ENCODE measurements around the gene FOXO4. TPM values are rescaled to one million over a fixed set of nuclear protein-coding genes. Genes with fewer than 3 reads are reported as not detected.

The FOXO4 gene
- total RNA-seq, 4 donors from 2014 or later = 14.0 to 39.8 (median 28.4) TPM

DNA sequence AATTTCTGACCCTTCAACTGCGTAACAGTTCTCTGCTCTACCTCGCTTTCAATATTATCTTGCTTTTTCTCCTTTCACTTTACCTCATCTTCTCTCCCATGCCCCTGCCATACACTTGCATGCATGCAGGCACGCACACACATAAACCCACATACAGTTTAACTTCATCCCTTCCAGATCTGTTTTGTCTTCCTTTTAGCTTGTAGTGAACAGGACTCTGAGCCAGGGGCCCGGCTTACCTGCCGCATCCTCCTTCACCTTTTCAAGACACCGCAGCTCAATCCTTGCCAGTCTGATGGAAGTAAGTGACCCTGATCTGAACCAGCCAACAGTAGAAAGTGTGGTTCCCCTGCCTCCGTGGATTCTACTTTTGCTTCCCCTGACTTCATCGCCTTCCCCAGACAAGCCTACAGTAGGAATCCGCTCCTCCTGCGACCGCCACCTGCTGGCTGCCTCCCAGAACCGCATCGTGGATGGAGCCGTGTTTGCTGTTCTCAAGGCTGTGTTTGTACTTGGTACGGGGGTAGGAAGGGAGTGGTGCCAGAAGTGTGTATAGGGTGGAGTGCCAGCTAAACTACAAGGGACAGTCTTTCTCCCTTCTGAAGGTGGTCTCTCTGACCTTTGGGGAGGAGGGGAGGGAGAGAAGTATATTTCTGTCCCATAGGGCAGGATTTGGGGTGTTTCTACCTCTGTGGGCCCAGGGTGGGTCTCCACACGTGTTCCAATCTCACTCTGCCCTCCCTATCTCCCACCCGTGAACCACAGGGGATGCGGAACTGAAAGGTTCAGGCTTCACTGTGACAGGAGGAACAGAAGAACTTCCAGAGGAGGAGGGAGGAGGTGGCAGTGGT lies 33.5 kb downstream of the FOXO4 start:
- DNase-seq = peak; percentile 60 to 87 (median 81)
- Histone ChIP-seq H3K4me1 (no peaks in the 10 kb centered on the region), H3K36me3 (peaks cover 0 to 60% (median 0%) of the 10 kb centered on the region in 3 donors), H3K27ac (no peak overlapping the region), H3K9me3 (no peaks in the 10 kb centered on the region), H3K27me3 (no peaks in the 10 kb centered on the region), H3K4me3 (no peak overlapping the region)
- no peak for TF ChIP-seq POLR2A (IDR thresholded peaks at IDR 0.05)
- TF ChIP-seq, protein P1, sequence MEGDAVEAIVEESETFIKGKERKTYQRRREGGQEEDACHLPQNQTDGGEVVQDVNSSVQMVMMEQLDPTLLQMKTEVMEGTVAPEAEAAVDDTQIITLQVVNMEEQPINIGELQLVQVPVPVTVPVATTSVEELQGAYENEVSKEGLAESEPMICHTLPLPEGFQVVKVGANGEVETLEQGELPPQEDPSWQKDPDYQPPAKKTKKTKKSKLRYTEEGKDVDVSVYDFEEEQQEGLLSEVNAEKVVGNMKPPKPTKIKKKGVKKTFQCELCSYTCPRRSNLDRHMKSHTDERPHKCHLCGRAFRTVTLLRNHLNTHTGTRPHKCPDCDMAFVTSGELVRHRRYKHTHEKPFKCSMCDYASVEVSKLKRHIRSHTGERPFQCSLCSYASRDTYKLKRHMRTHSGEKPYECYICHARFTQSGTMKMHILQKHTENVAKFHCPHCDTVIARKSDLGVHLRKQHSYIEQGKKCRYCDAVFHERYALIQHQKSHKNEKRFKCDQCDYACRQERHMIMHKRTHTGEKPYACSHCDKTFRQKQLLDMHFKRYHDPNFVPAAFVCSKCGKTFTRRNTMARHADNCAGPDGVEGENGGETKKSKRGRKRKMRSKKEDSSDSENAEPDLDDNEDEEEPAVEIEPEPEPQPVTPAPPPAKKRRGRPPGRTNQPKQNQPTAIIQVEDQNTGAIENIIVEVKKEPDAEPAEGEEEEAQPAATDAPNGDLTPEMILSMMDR (IDR thresholded peaks at IDR 0.05) = peak; percentile 53 to 79 (median 74)

DNA sequence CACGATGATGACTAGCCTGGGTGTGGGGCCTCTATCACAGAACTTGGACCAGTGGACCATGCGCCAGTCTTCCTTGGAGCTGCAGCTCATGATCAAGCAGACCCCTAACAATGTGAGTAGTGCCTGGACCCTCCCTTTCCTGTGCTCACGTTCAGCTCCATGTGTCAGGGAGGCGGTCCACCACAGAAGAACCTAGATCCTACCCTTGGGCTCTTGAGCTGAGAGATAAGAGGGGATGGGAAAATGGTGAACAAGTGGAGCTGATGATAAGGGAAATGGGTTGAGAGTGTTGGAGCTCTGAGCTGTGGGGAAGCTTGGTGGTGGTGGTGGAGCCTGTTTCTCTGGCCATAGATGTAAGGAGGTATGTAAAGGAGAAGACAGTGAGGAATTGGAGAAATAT lies 35.9 kb downstream of the FOXO4 start:
- no peaks in the 10 kb centered on the region for H3K4me1 ChIP-seq
- no peak overlapping the region for H3K4me3 ChIP-seq
- H3K27ac ChIP-seq = no peak overlapping the region
- TF ChIP-seq, protein P1 (IDR thresholded peaks at IDR 0.05) = no peak
- no peak for TF ChIP-seq POLR2A (IDR thresholded peaks at IDR 0.05)
- no peak for DNase-seq
- H3K9me3 ChIP-seq = no peaks in the 10 kb centered on the region
- H3K27me3 ChIP-seq = no peaks in the 10 kb centered on the region
- peaks cover 0 to 66% (median 0%) of the 10 kb centered on the region in 3 donors for H3K36me3 ChIP-seq

DNA sequence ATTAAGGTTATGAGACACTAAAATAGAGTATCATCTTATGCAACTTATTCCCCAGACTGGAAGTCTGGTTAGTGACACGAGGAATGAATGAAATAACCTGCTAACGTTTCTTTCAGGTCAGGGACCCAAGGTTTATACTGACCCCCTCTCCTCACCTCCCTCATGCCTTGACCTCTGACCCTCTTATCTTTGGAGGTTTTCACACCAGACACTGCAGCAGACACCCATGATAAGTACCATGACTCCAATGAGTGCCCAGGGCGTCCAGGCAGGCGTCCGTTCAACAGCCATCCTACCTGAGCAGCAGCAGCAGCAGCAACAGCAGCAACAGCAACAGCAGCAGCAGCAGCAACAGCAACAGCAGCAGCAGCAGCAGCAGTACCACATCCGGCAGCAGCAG lies 44.8 kb downstream of the FOXO4 start:
- no peak overlapping the region for H3K4me3 ChIP-seq
- H3K4me1 ChIP-seq = no peaks in the 10 kb centered on the region
- TF ChIP-seq, protein P1 (IDR thresholded peaks at IDR 0.05) = no peak
- no peak for TF ChIP-seq POLR2A (IDR thresholded peaks at IDR 0.05)
- no peak for DNase-seq
- H3K27me3 ChIP-seq = no peaks in the 10 kb centered on the region
- no peak overlapping the region for H3K27ac ChIP-seq
- no peaks in the 10 kb centered on the region for H3K9me3 ChIP-seq
- H3K36me3 ChIP-seq = peaks cover 0 to 54% (median 0%) of the 10 kb centered on the region in 3 donors

DNA sequence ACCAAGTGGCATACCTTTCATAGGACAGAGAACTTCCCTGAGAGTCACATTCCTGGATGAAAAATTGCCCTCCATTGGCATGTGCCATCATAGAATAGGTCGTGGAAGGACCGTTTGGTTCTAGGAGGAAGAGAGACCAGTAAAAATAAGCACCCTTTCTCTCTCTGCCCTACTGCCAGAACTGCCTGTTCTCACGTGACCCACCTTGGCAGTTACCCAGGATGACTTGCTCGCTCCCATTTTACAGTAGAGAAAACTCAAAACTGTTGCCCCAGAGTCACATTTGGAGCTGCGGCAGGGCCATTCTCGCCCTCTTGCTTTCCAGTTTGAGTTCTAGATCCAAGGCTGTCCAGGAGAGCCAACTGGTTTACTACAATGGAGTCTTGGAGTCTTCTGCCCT lies 47.9 kb downstream of the FOXO4 start:
- Histone ChIP-seq H3K27me3 (no peaks in the 10 kb centered on the region), H3K27ac (no peak overlapping the region), H3K4me3 (no peak overlapping the region), H3K36me3 (peaks cover 0 to 26% (median 0%) of the 10 kb centered on the region in 3 donors), H3K4me1 (no peaks in the 10 kb centered on the region), H3K9me3 (no peaks in the 10 kb centered on the region)
- DNase-seq = no peak
- no peak for TF ChIP-seq POLR2A (IDR thresholded peaks at IDR 0.05)
- TF ChIP-seq, protein P1 (IDR thresholded peaks at IDR 0.05) = no peak

DNA sequence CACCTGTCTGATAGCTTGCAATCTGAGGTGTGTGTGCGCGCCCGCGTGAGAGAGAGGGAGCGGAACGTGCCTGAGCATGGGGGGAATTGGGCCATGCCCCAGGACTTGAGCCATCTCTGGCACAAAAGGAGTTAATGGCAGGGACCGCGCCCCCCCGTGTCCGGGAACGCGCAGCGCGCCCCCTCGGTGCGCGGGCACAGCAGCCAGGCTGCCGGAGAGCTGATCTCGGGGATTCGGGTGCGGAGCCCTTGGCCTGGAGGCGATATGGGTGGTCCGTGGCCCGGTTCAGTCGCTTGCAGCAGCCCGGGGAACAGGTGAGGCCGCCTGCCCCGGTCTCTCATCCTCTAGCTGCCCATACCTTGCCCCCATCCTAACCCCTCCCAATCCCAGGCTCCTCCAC lies 49.0 kb downstream of the FOXO4 start, which contains the start of gene NLGN3:
Gene NLGN3 (plus strand): TSS at position 191 of the 400 bp plus-strand sequence. CDS start 2,909 bp downstream, outside the sequence.
- Histone ChIP-seq H3K4me1 (no peaks in the 10 kb centered on the region), H3K4me3 (peak within 1 kb of the TSS in 3 of 4 donors; percentile 9 to 22 (median 14)), H3K36me3 (peaks cover 0 to 15% (median 0%) of the 10 kb centered on the region in 3 donors), H3K9me3 (no peaks in the 10 kb centered on the region), H3K27me3 (no peaks in the 10 kb centered on the region), H3K27ac (no peak within 1 kb of the TSS)
- TF ChIP-seq, protein P1 (IDR thresholded peaks at IDR 0.05) = no peak
- TF ChIP-seq POLR2A (IDR thresholded peaks at IDR 0.05) = no peak
- DNase-seq = no peak
